Measurements from ENCODE around the gene DDX27. TPM values are rescaled to one million over a fixed set of nuclear protein-coding genes. Genes with fewer than 3 reads are reported as not detected.

DDX27 gene
- total and polyA plus RNA-seq, 9 of the 15 experiments (the other 6 are each of a cell fraction or from before 2014, with no cell fraction given): 17.9 to 79.3 (median 57.0) TPM

- TF ChIP-seq, protein P1, sequence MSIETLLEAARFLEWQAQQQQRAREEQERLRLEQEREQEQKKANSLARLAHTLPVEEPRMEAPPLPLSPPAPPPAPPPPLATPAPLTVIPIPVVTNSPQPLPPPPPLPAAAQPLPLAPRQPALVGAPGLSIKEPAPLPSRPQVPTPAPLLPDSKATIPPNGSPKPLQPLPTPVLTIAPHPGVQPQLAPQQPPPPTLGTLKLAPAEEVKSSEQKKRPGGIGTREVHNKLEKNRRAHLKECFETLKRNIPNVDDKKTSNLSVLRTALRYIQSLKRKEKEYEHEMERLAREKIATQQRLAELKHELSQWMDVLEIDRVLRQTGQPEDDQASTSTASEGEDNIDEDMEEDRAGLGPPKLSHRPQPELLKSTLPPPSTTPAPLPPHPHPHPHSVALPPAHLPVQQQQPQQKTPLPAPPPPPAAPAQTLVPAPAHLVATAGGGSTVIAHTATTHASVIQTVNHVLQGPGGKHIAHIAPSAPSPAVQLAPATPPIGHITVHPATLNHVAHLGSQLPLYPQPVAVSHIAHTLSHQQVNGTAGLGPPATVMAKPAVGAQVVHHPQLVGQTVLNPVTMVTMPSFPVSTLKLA (conservative IDR thresholded peaks at IDR 0.05): peak; percentile 72
- no peak for TF ChIP-seq NR3C1 (CRISPR knock-in tag; IDR thresholded peaks at IDR 0.05)
- peak; percentile 54 for TF ChIP-seq ELF1 (tag; IDR thresholded peaks at IDR 0.05)
- TF ChIP-seq MYC (IDR thresholded peaks at IDR 0.05; ENCODE audit: low read depth, low read length): peak; percentile 59
- TF ChIP-seq MYC (CRISPR knock-in tag; IDR thresholded peaks at IDR 0.05; ENCODE audit: borderline replicate concordance, low read depth): 0 out of 2 replicates have a peak, but pooled peaks have one; percentile 56
- peak; percentile 93 for TF ChIP-seq ZC3H4 (CRISPR knock-in tag; IDR thresholded peaks at IDR 0.05; ENCODE audit: borderline replicate concordance)
- peak; percentile 48; the same call in 1 of the 2 replicates for TF ChIP-seq ZNF384 (IDR thresholded peaks at IDR 0.05; ENCODE audit: low read depth, low read length)
- no peak for TF ChIP-seq ATF7 (IDR thresholded peaks at IDR 0.05)
- TF ChIP-seq, protein P2, sequence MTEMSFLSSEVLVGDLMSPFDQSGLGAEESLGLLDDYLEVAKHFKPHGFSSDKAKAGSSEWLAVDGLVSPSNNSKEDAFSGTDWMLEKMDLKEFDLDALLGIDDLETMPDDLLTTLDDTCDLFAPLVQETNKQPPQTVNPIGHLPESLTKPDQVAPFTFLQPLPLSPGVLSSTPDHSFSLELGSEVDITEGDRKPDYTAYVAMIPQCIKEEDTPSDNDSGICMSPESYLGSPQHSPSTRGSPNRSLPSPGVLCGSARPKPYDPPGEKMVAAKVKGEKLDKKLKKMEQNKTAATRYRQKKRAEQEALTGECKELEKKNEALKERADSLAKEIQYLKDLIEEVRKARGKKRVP (CRISPR knock-in tag; IDR thresholded peaks at IDR 0.05): no peak
- 0 out of 2 replicates have a peak, but pooled peaks have one; percentile 11 for TF ChIP-seq ZNF609 (CRISPR knock-in tag; IDR thresholded peaks at IDR 0.05; ENCODE audit: borderline replicate concordance)
- no peak for TF ChIP-seq ARID3B (CRISPR knock-in tag; IDR thresholded peaks at IDR 0.05; ENCODE audit: borderline replicate concordance)
- peak; percentile 29 for TF ChIP-seq NKRF (IDR thresholded peaks at IDR 0.05; ENCODE audit: borderline replicate concordance)
- TF ChIP-seq ZNF24 (IDR thresholded peaks at IDR 0.05): no peak
- no peak; the same call in 1 of the 2 replicates for TF ChIP-seq RUNX1 (IDR thresholded peaks at IDR 0.05; ENCODE audit: low read depth)
- peak; percentile 65 for TF ChIP-seq BRD9 (IDR thresholded peaks at IDR 0.05; ENCODE audit: low read depth, partially characterized antibody)
- no peak for TF ChIP-seq ZNF324 (CRISPR knock-in tag; IDR thresholded peaks at IDR 0.05)
These were observed 59.8 kb downstream of the DDX27 start (continued) for GRCh38 chr20:49278818-49279676.
